Activated T-cell treated with anti-CD3 and anti-CD28 coated beads, Interleukin-2, amount 50 U/mL, for 4 hours (primary cell): ENCODE measurements around the gene SLC66A1. TPM values are rescaled to one million over a fixed set of nuclear protein-coding genes. Genes with fewer than 3 reads are reported as not detected.
"Not testable (repeated sequence)": the region's sequence is repeated elsewhere in the genome, so short reads cannot be mapped to it uniquely, and the experiment has no call there.

Experiments
- ATAC-seq, 2 donors: fragments of 200-7000 bp; cut with Tn5 transposase; one replicate each; pipeline ENCODE4 v1.10.0; 2021
- DNase-seq: peaks from one replicate; pipeline ENCODE4 v3.0.0-alpha.2; 2020
- H3K27me3 Mint-ChIP-seq: one replicate; pipeline ENCODE4 v1.8.0; 2021; ENCODE audit warnings: low read depth, mixed read lengths
- H3K36me3 Mint-ChIP-seq: one replicate; pipeline ENCODE4 v1.8.0; 2022; ENCODE audit warnings: mixed read lengths; ENCODE audit not compliant: insufficient read depth
- H3K4me1 Mint-ChIP-seq: one replicate; pipeline ENCODE4 v1.8.0; 2021; ENCODE audit warnings: low read depth, mixed read lengths
- H3K4me3 Mint-ChIP-seq: one replicate; pipeline ENCODE4 v1.8.0; 2021; ENCODE audit warnings: mild to moderate bottlenecking, moderate library complexity, mixed read lengths
- H3K9me3 Mint-ChIP-seq: one replicate; pipeline ENCODE4 v1.8.0; 2021; ENCODE audit warnings: mixed read lengths
- total RNA-seq, 3 donors: library from RNA; stranded (reverse); gene quantifications; one replicate each; pipeline ENCODE4 v1.2.1, GENCODE V29; 2021

Gene SLC66A1
- total RNA-seq, 3 donors from 2014 or later: 2.8 to 4.3 (median 3.6) TPM

DNA sequence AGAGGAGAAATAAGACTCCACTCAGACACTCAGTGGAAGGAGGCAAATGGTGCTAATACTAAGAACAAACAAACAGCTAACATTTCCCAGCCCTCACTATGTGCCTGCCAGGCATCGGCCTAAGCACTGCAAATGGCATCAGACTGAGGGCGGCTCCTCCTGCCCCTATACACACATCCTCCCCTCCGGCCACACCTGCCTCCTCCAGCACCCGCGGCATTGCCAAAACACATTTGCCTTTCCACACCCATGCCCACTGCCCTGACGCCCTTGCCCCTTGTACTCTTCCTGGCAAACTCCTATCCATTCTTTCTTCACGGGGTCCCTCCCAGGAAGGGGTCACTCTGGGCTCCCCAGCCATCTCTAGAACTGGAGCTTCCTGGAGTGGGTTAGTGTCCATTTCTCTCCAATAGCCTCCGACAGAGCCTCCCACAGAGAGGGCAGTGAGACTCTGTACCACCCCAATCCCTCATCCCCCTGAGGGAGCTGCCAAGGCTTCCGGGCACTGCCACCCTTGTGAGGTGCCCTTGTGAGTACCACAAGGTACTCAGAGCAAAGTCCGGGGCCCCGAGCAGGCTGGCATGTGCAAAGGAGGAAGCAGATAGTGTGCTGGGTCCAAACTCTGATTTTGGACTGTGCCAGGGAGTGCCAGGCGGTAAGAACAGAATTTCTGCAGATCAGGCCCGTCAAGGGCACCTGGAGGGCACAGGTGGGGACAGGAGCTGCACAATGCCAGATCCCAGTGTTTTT is 24.5 kb upstream of the SLC66A1 start:
- DNase-seq (no peak), ATAC-seq (no peak)
- H3K36me3 Mint-ChIP-seq: peaks cover 2% of the 10 kb centered on the region
- H3K27me3 Mint-ChIP-seq: peaks cover 10% of the 10 kb centered on the region
- H3K4me3 Mint-ChIP-seq: peak overlapping the region; percentile 69
- H3K9me3 Mint-ChIP-seq: no peaks in the 10 kb centered on the region
- H3K4me1 Mint-ChIP-seq: peaks cover 8% of the 10 kb centered on the region

DNA sequence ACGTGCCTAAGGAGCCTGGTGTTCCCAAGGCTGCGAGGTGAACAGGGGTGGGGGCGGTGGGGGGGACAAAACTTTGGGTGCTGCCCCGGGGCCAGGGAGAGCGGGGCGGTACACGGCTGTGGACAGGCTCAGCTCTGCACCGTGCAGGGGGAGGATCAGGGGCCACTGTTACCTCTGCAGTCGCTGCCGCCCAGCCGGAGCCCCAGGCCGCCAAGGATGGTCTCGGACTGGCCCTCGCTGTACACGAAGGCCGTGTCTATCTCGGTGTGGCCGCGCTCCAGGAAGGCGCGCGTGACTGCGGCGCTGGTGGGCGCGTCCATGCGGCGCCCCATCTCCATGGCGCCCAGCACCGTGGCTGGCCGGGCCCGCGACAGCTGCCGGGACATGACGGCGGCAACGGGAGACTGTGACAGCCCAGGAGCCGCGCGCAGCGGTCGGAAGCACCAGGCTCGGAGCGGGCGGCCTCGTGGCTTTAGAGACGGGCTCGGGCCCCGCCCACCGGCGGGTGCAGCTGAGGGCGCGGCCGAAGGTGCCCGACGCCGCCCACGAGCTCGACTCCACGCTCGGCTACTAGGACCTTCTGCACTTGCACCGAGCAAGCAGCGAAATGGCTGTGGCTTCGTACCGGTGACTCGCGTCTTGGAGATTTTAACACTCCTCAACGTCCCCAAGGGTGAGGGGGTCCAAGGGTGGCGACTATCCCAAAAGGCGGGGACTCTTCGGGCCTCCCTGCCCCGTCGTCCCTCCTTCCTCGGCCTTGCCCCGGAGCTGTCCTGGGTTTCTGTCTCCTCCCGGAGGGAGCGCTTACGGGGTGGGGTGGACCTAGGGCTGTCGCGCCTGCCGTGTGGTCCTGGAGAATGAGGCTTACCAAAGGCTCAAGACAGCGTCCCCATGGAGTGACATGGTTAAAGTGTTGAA is 23.5 kb upstream of the SLC66A1 start, which contains the start of gene AKR7A3:
Gene AKR7A3, minus strand, starts transcription at position 447 of the 918 bp plus-strand sequence. Its CDS starts 61 bp downstream, at position 386.
- H3K36me3 Mint-ChIP-seq: not testable (repeated sequence)

DNA sequence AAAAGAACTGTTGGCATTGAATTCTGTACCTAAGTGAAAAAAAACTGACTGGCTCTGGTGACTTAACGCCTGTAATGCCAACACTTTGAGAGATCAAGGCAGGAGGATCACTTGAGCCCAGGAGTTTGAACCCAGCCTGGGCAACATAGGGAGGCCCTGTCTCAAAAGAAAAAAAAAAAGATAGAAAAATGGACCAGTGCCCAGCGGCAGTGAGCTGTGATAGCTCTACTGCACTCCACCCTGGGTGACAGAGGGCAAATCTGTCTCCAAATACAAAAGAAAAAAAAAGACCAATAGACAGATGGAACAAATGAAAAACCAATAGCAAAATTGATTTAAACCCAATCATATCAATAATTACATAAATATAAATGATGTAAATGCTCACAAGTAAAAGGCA is 22.9 kb upstream of the SLC66A1 start:
- Mint-ChIP-seq H3K4me3 (peak overlapping the region; percentile 65), H3K9me3 (peaks cover 2% of the 10 kb centered on the region), H3K27me3 (peaks cover 10% of the 10 kb centered on the region), H3K4me1 (peaks cover 8% of the 10 kb centered on the region), H3K36me3 (peaks cover 3% of the 10 kb centered on the region)
- DNase-seq: no peak
- no peak for ATAC-seq

More for the DNA sequence above, 23.5 kb upstream of the SLC66A1 start, which contains the start of gene AKR7A3:
- H3K4me1 Mint-ChIP-seq, H3K27me3 Mint-ChIP-seq, H3K9me3 Mint-ChIP-seq: not testable (repeated sequence)
- DNase-seq (peak; percentile 44), ATAC-seq (peak; percentile 94 to 98)
- peak within 1 kb of the TSS; percentile 69 for H3K4me3 Mint-ChIP-seq

DNA sequence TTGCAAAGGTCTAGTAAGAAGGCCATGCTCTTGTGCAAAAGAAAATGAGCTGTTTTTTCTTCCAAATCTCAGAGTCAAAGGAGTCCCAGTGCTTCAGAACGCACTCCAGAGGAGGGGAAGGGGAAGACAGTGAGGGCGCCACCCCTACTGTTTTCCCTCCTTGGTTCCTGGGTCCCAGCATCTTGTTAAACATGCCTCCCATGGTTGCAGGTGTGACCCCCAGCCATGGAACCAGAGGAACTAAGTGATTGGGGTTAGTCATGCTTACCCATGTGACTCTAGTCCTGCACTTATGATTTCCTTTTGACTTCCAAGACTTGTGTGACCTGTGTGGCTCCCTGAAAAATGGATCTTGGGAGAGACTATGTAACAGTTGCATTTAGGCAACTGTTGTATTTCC is 17.5 kb upstream of the SLC66A1 start:
- no peak overlapping the region for H3K4me3 Mint-ChIP-seq
- no peaks in the 10 kb centered on the region for H3K27me3 Mint-ChIP-seq
- ATAC-seq: no peak
- no peak for DNase-seq
- H3K4me1 Mint-ChIP-seq: no peaks in the 10 kb centered on the region
- peaks cover 17% of the 10 kb centered on the region for H3K9me3 Mint-ChIP-seq
- H3K36me3 Mint-ChIP-seq: peaks cover 8% of the 10 kb centered on the region

DNA sequence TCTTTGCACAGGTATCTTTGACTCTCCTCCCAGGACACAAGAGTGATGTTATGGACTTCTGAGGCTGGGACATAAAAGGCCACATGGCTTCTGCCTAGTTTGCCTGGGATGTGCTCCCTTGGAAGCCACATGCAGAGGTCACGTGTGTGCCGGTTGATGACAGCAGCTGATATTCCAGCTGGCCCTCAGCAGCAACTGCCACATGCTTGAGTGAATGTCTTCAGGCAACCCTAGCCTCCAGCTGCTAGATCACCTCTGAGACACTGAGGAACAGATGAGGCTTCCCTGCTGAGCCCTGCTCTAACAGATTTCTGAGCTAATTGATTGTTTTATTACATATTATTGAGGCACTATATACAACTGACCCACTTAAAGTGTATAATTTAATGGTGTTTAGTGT is 11.9 kb upstream of the SLC66A1 start:
- Mint-ChIP-seq H3K9me3 (peaks cover 8% of the 10 kb centered on the region), H3K36me3 (peaks cover 22% of the 10 kb centered on the region), H3K4me1 (no peaks in the 10 kb centered on the region), H3K4me3 (no peak overlapping the region), H3K27me3 (no peaks in the 10 kb centered on the region)
- no peak for DNase-seq
- ATAC-seq: no peak

DNA sequence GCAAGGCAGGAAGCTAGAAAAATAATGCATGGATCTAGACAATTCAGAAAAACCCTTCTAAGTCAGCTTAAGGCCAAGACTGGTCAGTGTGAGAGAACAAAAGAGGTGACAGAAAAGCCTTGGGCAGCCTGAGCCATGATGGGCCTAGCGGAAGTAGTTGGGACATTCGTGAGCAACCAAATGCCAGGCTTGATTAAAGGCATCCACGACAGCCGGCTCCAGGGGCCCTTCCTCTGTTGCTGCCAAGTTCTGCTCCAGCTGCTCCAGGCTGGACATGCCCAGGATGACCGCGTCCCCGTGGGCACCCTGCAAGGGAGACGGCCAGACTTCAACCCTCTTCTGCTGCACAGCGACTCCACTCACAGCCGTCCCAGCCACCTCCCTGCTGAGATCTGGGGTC is 8.0 kb upstream of the SLC66A1 start:
- DNase-seq, H3K4me1 Mint-ChIP-seq, ATAC-seq, H3K9me3 Mint-ChIP-seq, H3K27me3 Mint-ChIP-seq, H3K4me3 Mint-ChIP-seq: not testable (repeated sequence)
- H3K36me3 Mint-ChIP-seq: peaks cover 35% of the 10 kb centered on the region

DNA sequence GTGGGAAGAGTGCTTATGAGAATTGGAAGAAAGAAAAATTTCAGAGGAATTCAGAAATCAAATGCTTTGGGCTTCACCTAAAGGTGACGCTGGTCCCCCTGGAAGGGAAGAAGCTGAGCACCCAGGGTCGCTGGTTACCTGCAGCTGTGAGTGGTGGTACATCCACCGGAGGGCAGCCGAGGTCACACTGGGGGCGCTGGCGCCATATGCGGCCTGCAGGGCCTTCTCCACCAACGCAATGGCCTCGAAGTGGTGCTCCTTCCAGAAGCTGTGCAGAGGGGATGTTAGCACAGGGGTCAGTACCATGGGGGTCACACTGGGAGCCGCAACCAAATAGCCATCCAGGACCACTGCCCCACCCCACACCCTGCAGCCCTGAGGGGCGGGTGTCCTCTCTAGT is 6.2 kb upstream of the SLC66A1 start:
- Mint-ChIP-seq H3K27me3 (no peaks in the 10 kb centered on the region), H3K4me1 (peaks cover 12% of the 10 kb centered on the region), H3K36me3 (peaks cover 35% of the 10 kb centered on the region), H3K4me3 (no peak overlapping the region), H3K9me3 (no peaks in the 10 kb centered on the region)
- DNase-seq (no peak), ATAC-seq (no peak)

DNA sequence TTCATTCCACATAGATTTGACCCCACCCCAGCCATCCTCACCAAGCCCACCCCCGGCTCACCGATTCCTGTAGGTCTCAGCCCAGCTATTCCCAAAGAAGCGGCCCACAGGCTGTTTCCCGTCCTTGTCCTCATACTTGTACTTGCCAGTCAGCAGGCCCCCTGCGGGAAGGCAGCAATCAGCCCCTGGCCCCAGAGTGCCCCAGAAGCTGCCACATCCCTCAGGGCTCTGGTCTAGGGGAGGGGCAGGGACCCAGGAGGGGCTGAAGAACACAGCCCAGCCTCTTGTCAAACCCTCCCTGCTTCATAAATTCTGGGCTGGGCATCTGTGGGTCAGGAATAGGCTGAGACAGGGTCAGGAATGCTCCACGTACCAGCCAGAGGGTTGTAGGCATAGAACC is 5.2 kb upstream of the SLC66A1 start:
- Mint-ChIP-seq H3K4me3 (no peak overlapping the region), H3K27me3 (no peaks in the 10 kb centered on the region), H3K36me3 (peaks cover 35% of the 10 kb centered on the region), H3K4me1 (peaks cover 18% of the 10 kb centered on the region), H3K9me3 (no peaks in the 10 kb centered on the region)
- no peak for DNase-seq
- no peak for ATAC-seq

DNA sequence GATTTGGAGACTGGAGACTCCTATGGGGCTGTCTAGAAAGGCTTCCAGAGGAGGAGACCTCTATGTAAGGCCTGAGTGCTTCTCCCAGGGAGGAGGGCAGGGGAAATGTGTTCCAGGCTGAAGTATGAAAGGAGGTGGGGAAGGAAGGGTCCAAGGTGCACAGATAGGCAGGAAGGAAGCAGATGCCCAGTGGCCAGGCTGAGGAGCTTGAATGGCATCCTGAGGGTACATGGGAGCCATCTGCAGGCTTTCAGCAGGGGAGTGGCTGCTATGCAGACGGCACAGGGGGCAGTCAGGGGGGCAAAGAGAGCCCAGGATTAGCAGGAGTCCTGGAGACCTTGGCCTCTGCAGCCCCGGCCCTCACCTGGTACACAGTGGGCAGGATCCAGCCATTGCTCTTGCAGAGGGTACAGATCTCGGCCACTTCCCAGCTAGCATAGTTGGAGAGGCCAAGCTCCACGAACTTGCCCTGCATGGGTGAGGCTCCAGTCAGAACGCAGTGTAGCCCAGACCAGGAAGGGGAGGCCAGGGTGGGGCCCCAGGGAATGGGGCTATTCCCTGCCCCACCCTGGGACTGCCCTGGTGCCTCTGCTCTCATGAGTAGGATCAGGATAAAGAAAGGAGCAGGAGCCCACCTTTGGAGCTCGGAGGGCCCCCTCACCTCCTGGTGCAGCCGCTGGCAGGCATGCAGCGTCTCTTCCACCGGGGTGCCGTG is 4.2 kb upstream of the SLC66A1 start:
- Mint-ChIP-seq H3K27me3 (no peaks in the 10 kb centered on the region), H3K4me3 (no peak overlapping the region), H3K9me3 (no peaks in the 10 kb centered on the region), H3K4me1 (peaks cover 22% of the 10 kb centered on the region), H3K36me3 (peaks cover 32% of the 10 kb centered on the region)
- DNase-seq (no peak), ATAC-seq (no peak)

DNA sequence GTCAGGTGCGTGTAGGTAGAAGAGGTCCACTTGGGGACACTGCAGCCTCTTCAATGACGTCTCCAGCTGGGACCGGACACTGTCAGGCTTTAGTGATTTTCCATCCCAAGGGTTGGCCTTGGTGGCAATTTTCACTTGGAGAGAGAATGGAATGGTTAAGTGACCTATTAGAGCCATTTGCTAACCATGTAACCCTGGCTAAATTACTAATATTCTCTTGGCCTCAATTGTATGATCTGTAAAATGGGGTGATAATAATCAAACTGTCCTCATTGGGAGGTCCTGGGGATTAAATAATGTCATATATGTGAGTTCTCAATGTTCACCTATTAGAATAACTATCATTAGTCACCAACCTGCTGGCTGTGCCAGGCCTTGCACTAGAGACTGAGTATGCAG is 3.6 kb upstream of the SLC66A1 start:
- H3K4me3 Mint-ChIP-seq: no peak overlapping the region
- DNase-seq (no peak), ATAC-seq (no peak)
- H3K9me3 Mint-ChIP-seq: no peaks in the 10 kb centered on the region
- H3K27me3 Mint-ChIP-seq: no peaks in the 10 kb centered on the region
- peaks cover 27% of the 10 kb centered on the region for H3K4me1 Mint-ChIP-seq
- H3K36me3 Mint-ChIP-seq: peaks cover 29% of the 10 kb centered on the region

DNA sequence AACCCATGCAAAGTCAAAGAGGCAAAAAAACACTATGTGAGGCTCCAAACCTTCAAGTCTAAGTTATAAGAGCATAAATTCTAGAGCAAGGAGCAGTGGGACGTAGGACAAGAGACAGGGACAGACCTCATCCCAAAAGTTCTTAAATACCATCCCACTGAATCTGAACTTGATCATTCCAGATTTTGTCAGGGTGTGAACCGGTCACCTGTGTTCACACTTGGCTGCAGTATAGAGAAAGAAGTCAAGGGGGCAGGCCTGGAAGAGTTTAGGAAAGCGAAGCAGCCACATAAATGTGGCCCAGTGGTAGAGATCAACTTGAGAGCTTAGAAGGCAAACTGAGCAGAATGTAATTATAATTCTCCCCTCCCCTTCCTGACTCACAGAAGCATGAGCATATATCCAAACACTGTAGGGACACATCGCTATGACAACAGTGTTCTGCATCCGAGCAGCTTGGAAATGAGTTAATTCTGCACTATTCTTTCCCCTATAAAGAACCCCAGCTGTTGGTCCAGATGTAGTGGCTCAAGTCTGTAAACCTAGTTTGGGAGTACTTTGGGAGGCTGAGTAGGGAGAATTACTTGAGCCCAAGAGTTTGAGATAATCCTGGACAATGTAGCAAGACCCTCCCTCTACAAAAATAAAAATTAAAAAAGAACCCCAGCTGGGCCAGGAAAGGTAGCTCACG is 2.9 kb upstream of the SLC66A1 start:
- Mint-ChIP-seq H3K9me3 (no peaks in the 10 kb centered on the region), H3K4me1 (peaks cover 29% of the 10 kb centered on the region), H3K4me3 (no peak overlapping the region), H3K27me3 (no peaks in the 10 kb centered on the region), H3K36me3 (peaks cover 25% of the 10 kb centered on the region)
- ATAC-seq: no peak
- DNase-seq: no peak

DNA sequence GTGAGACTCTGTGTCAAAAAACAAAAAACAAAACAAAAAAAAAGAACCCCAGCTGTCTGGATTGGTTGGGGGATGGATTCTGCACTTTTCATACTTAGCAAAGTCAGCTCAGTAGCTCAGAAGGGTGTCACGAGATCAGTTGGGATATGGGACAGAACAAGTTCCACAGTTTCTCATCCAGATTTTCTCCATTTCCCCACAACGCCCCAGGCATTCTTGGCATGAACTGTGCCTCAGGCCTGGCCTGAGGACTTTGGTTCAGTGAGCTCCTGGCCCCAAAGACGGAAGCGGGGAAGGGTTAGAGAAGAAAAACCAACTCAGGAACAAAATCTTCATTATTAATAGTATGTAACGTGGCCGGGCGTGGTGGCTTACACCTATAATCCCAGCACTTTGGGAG is 2.1 kb upstream of the SLC66A1 start:
- Mint-ChIP-seq H3K4me1 (peaks cover 29% of the 10 kb centered on the region), H3K27me3 (no peaks in the 10 kb centered on the region), H3K4me3 (no peak overlapping the region), H3K36me3 (peaks cover 18% of the 10 kb centered on the region), H3K9me3 (no peaks in the 10 kb centered on the region)
- DNase-seq: no peak
- ATAC-seq: no peak

DNA sequence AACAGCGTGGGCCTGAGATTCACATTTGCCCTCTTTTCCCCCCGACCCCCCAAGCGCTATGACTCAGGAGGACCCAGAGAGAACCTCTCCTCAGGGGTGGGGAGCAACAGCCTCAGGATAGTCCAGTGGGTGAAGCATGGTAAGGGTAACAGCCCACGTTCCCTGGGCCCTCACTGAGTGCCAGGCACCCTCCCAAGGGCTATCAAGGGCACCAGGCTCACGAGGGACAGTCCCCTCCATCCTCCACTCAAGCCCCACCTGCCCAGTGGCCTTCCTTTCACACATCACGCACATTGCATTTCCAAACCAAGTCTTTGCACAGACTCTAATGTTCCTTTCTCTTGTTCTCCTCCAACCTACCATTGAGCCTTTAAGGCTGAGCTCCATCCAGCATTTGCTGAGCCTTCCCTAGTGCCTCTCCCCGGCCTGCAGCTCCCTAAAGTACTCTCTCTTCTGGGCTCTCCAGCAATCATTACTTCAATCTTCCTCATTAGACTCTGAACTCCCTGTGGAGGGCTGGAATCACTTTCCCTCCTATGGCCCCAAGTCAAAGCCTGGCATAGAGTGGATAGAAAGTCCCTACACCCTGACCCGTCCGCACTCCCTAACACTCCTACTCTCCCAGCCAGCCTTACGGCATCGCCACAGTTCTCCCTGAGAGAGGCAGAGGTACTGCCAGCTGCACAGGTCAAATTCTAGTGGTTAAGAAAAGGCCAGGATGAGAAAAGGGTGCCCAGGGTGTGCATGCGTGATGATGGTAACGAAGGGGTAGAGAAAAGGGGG is 1.2 kb upstream of the SLC66A1 start:
- DNase-seq: no peak
- H3K27me3 Mint-ChIP-seq: no peaks in the 10 kb centered on the region
- H3K4me1 Mint-ChIP-seq: peaks cover 33% of the 10 kb centered on the region
- H3K4me3 Mint-ChIP-seq: peak overlapping the region; percentile 89
- ATAC-seq: no peak
- H3K9me3 Mint-ChIP-seq: no peaks in the 10 kb centered on the region
- H3K36me3 Mint-ChIP-seq: peaks cover 9% of the 10 kb centered on the region
